ENCODE data around the gene UPP1. TPM values are rescaled to one million over a fixed set of nuclear protein-coding genes. Genes with fewer than 3 reads are reported as not detected.

The UPP1 gene
- total and polyA plus RNA-seq, 2 of the 4 experiments (the other 2 are of a cell fraction): 3.9 to 14.5 TPM

DNA sequence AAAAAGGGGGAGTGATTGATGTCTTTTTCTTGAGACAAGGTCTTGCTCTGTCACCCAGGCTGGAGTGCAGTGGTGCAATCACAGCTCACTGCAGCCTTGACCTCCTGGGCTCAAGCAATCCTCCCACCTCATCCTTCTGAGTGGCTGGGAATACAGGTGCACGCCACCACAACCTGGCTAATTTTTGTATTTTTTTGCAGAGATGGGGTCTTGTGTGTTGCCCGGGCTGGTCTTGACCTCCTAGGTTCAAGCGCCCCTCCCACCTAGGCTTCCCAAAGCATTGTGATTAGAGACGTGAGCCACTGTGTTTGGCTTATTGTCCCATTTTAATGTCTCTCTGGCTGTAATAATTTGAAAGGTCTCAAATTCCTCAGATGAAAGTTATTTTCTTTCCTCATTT is 21.8 kb downstream of the UPP1 start:
- Histone ChIP-seq H3K9me1 (ENCODE audit: insufficient read depth, low read length) (peaks cover 8% of the 10 kb centered on the region; the same call in 1 of the 2 replicates), H2AK5ac (ENCODE audit: low read depth, low read length) (no peak overlapping the region), H3K4ac (ENCODE audit: low read depth, low read length) (no peak overlapping the region), H2BK20ac (ENCODE audit: low read depth, low read length) (no peak overlapping the region), H3K14ac (replicated peaks; ENCODE audit: low read depth, low read length) (no peak overlapping the region), H4K20me1 (ENCODE audit: insufficient read depth, low read length) (no peaks in the 10 kb centered on the region), H3K9me3 (ENCODE audit: control insufficient read depth, insufficient read depth, low read length) (no peaks in the 10 kb centered on the region), H3K27ac (ENCODE audit: insufficient read depth, low read length) (no peak overlapping the region), H3K4me2 (ENCODE audit: low read depth, low read length) (no peak overlapping the region), H2BK5ac (ENCODE audit: low read depth, low read length, poor library complexity, severe bottlenecking) (no peak overlapping the region), H2AK9ac (replicated peaks; ENCODE audit: low read depth, low read length, poor library complexity) (no peak overlapping the region), H3K9ac (ENCODE audit: low read depth, low read length) (no peak overlapping the region), H4K5ac (ENCODE audit: low read depth, low read length) (no peak overlapping the region), H4K91ac (ENCODE audit: insufficient read depth, low read depth, low read length) (no peak overlapping the region), H2AFZ (replicated peaks; ENCODE audit: low read length, poor library complexity) (no peak overlapping the region), H3K23ac (ENCODE audit: low read depth, low read length) (no peak overlapping the region), H3K18ac (ENCODE audit: low read depth, low read length) (no peak overlapping the region), H2BK120ac (ENCODE audit: low read depth, low read length) (no peak overlapping the region), H3K4me3 (ENCODE audit: insufficient read depth, low read depth, low read length) (no peak overlapping the region), H3K36me3 (ENCODE audit: control insufficient read depth, insufficient read depth, low read length) (peaks cover 25% of the 10 kb centered on the region), H3K4me1 (ENCODE audit: control insufficient read depth, insufficient read depth, low read length) (peaks cover 6% of the 10 kb centered on the region), H3K27me3 (ENCODE audit: control insufficient read depth, insufficient read depth, low read length) (no peaks in the 10 kb centered on the region), H2BK15ac (ENCODE audit: low read depth, low read length) (no peak overlapping the region), H3K79me1 (ENCODE audit: low read depth in 1 of 2, low read length in 2 of 2) (no peaks in the 10 kb centered on the region), H3K56ac (ENCODE audit: extremely low read depth, insufficient read depth, low read length) (no peak overlapping the region), H4K8ac (ENCODE audit: low read depth in 2 of 2, low read length in 2 of 2) (no peak overlapping the region)
- TF ChIP-seq BHLHE40 (IDR thresholded peaks at IDR 0.05; ENCODE audit: low read depth, low read length) (no peak), RCOR1 (IDR thresholded peaks at IDR 0.05; ENCODE audit: insufficient replicate concordance, low read length) (no peak), MXI1 (IDR thresholded peaks at IDR 0.05; ENCODE audit: borderline replicate concordance, low read depth, low read length) (no peak), SMC3 (IDR thresholded peaks at IDR 0.05; ENCODE audit: low read depth, low read length) (no peak), MAZ (IDR thresholded peaks at IDR 0.05; ENCODE audit: borderline replicate concordance, low read depth, low read length) (no peak), RFX5 (IDR thresholded peaks at IDR 0.05; ENCODE audit: low read depth, low read length) (no peak), CEBPB (IDR thresholded peaks at IDR 0.05; ENCODE audit: low read depth, low read length) (no peak), MAFK (IDR thresholded peaks at IDR 0.05; ENCODE audit: low read depth, low read length) (no peak), POLR2A (IDR thresholded peaks at IDR 0.05; ENCODE audit: low read depth, low read length) (no peak), RAD21 (IDR thresholded peaks at IDR 0.05; ENCODE audit: low read length) (no peak), FOS (IDR thresholded peaks at IDR 0.05; ENCODE audit: low read depth, low read length) (no peak), CHD1 (IDR thresholded peaks at IDR 0.05; ENCODE audit: low read depth, low read length) (no peak), NFE2L2 (IDR thresholded peaks at IDR 0.05; ENCODE audit: low read depth, low read length) (no peak)
- TF ChIP-seq, protein P1, sequence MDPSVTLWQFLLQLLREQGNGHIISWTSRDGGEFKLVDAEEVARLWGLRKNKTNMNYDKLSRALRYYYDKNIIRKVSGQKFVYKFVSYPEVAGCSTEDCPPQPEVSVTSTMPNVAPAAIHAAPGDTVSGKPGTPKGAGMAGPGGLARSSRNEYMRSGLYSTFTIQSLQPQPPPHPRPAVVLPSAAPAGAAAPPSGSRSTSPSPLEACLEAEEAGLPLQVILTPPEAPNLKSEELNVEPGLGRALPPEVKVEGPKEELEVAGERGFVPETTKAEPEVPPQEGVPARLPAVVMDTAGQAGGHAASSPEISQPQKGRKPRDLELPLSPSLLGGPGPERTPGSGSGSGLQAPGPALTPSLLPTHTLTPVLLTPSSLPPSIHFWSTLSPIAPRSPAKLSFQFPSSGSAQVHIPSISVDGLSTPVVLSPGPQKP (IDR thresholded peaks at IDR 0.05; ENCODE audit: borderline replicate concordance, low read depth, low read length): no peak
- TF ChIP-seq, protein P2, sequence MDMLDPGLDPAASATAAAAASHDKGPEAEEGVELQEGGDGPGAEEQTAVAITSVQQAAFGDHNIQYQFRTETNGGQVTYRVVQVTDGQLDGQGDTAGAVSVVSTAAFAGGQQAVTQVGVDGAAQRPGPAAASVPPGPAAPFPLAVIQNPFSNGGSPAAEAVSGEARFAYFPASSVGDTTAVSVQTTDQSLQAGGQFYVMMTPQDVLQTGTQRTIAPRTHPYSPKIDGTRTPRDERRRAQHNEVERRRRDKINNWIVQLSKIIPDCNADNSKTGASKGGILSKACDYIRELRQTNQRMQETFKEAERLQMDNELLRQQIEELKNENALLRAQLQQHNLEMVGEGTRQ (IDR thresholded peaks at IDR 0.05; ENCODE audit: low read depth, low read length): no peak
- TF ChIP-seq, protein P3, sequence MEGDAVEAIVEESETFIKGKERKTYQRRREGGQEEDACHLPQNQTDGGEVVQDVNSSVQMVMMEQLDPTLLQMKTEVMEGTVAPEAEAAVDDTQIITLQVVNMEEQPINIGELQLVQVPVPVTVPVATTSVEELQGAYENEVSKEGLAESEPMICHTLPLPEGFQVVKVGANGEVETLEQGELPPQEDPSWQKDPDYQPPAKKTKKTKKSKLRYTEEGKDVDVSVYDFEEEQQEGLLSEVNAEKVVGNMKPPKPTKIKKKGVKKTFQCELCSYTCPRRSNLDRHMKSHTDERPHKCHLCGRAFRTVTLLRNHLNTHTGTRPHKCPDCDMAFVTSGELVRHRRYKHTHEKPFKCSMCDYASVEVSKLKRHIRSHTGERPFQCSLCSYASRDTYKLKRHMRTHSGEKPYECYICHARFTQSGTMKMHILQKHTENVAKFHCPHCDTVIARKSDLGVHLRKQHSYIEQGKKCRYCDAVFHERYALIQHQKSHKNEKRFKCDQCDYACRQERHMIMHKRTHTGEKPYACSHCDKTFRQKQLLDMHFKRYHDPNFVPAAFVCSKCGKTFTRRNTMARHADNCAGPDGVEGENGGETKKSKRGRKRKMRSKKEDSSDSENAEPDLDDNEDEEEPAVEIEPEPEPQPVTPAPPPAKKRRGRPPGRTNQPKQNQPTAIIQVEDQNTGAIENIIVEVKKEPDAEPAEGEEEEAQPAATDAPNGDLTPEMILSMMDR (conservative IDR thresholded peaks at IDR 0.05; ENCODE audit: low read depth, low read length): no peak
- dilution Hi-C loops (cut with HindIII; ENCODE audit: low sequenced_read_pairs, unreplicated experiment): loop anchor here (25.0 kb wide), 1 partner anchor 124 kb away; the partner anchor contains the start of gene HUS1
- BruUV-seq (replicated peaks): no TSS peak
- DNase-seq (no peak), ATAC-seq (ENCODE audit: low read depth) (no peak)
- no CpG with 5 or more reads among the region's 4 CpGs for WGBS, 2 experiments (ENCODE audit: extremely low coverage in 2 of 2, insufficient read length in 1 of 2)
- ChIA-PET CTCF (interaction anchor here (0.6 to 1.6 kb wide), 22 partner anchors 9 to 166 kb away, joined by 3 to 20 read pairs (median 4); partner anchors contain the start of gene PKD1L1), POLR2A (ENCODE audit: unreplicated experiment) (no interaction called here)
- intact Hi-C loops (cut with micrococcal nuclease): loop anchor here (1.0 to 5.0 kb wide), 5 partner anchors 23 to 844 kb away; partner anchors contain the start of gene C7orf57
- in situ Hi-C loops (cut with MboI; ENCODE audit: low sequenced_read_pairs): loop anchor here (25.0 kb wide), 1 partner anchor 849 kb away; no protein-coding TSS in a partner anchor

All from IMR-90 (cell line).